GM19238 (cell line): ENCODE results near the gene SLC27A3.
"Not testable (repeated sequence)": the region's sequence is repeated elsewhere in the genome, so short reads cannot be mapped to it uniquely, and the experiment has no call there.

ENCODE experiments used
- DNase-seq: peaks from one replicate; pipeline ENCODE4 v3.0.0; 2011; ENCODE audit warnings: low spot score; ENCODE audit not compliant: insufficient read length

Gene SLC27A3

GRCh38 chr1:153763365-153764225 is 11.6 kb upstream of the SLC27A3 start:
- DNase-seq: no peak

DNA sequence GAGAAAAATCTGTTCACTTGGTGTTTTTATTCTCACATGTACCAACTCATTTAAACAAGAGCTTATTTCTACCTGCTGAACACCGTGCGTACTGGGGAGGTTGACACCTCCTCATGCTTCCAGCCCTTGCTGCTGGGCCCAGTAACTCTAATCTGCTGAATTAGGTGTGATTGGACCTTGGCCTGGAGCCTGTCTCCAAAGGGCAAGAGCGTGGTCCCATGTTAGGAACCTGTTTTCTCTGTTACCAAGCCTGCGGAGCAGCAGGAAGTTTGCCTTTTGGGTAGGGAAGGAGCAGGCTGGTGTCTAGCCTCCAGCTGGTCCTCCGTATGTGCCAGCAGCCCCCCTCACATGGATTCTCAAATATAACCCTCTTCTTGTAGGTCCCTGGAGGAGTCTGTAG is 10.9 kb upstream of the SLC27A3 start:
- DNase-seq: no peak

GRCh38 chr1:153766663-153767062 is 8.5 kb upstream of the SLC27A3 start:
- not testable (repeated sequence) for DNase-seq

- no peak for DNase-seq
Measured at GRCh38 chr1:153767519-153767918, 7.7 kb upstream of the SLC27A3 start.

GRCh38 chr1:153768316-153769181 is 6.7 kb upstream of the SLC27A3 start:
- no peak for DNase-seq

- no peak for DNase-seq
Measured at GRCh38 chr1:153769221-153769620, 6.0 kb upstream of the SLC27A3 start.

GRCh38 chr1:153770797-153771196 is 4.4 kb upstream of the SLC27A3 start:
- DNase-seq: no peak

- no peak for DNase-seq
Measured at GRCh38 chr1:153771261-153771660, 3.9 kb upstream of the SLC27A3 start.

GRCh38 chr1:153771841-153772593 is 3.2 kb upstream of the SLC27A3 start:
- no peak for DNase-seq

DNA sequence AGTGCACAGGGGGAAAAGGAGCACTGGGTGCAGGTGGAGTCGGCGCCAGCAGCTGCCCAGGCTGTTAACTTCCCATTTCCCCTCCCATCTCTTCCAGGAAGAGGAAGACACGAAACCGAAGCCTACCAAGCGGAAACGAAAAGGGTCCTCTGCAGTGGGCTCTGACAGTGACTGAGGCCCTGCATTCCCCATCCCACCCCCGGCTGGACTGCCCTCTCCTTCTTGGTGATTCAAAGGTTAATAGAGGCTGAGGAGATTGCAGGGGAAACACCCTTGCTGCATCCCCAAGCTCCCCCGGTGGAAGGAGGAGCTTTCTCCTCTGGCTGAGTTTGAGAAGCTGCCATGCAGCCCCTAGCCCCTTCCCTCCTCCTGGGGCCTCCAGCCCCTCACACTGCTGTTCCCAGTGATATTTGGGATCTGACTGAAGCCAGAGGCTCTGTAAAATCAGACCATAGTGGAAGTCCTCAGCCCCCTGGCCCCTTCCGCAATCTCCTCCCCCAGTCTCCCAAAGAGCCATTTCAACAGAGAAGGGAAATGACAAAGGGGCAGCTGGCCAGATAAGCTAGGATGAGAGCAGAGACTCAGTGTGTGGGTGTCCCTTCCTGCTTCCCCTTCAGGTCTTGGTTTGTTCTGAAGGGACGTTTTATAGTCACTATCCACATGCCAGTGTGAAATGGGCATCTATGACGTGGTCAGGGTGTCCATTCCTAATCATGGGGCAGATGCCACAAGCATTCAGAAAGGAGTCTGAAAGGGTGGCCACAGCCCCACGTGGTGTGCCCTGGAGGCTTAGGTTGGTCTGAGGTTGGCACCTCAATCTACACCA is 1.9 kb upstream of the SLC27A3 start:
- DNase-seq: no peak

GRCh38 chr1:153774026-153774595 is 1.1 kb upstream of the SLC27A3 start:
- no peak for DNase-seq

- peak; percentile 57 for DNase-seq
Measured at GRCh38 chr1:153775458-153776327, 486 bp downstream of the SLC27A3 start.

GRCh38 chr1:153776352-153776751 is 1.1 kb downstream of the SLC27A3 start:
- DNase-seq: no peak

- no peak for DNase-seq
Measured at GRCh38 chr1:153776845-153777370, 1.7 kb downstream of the SLC27A3 start.

- DNase-seq: no peak
Measured at GRCh38 chr1:153777648-153778047, 2.4 kb downstream of the SLC27A3 start.

DNA sequence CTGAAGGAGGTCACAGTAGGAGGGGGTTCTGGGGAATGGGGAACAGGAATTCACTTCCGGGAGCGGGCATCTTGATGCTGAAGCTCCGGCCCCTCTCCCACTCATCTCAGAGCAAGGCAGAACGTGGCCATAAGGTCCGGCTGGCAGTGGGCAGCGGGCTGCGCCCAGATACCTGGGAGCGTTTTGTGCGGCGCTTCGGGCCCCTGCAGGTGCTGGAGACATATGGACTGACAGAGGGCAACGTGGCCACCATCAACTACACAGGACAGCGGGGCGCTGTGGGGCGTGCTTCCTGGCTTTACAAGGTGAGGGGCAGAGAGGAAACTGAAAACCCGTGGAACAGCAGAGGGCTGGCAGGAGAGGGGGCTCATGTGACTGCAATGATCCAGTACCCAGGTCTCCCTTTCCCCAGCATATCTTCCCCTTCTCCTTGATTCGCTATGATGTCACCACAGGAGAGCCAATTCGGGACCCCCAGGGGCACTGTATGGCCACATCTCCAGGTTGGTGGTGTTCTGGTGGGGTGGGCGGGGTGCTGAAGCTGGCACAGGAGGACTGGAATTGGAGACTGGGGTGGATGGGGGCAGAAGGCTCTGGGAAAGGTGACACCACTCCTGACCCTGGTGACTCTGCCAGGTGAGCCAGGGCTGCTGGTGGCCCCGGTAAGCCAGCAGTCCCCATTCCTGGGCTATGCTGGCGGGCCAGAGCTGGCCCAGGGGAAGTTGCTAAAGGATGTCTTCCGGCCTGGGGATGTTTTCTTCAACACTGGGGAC is 3.0 kb downstream of the SLC27A3 start:
- DNase-seq: no peak

DNA sequence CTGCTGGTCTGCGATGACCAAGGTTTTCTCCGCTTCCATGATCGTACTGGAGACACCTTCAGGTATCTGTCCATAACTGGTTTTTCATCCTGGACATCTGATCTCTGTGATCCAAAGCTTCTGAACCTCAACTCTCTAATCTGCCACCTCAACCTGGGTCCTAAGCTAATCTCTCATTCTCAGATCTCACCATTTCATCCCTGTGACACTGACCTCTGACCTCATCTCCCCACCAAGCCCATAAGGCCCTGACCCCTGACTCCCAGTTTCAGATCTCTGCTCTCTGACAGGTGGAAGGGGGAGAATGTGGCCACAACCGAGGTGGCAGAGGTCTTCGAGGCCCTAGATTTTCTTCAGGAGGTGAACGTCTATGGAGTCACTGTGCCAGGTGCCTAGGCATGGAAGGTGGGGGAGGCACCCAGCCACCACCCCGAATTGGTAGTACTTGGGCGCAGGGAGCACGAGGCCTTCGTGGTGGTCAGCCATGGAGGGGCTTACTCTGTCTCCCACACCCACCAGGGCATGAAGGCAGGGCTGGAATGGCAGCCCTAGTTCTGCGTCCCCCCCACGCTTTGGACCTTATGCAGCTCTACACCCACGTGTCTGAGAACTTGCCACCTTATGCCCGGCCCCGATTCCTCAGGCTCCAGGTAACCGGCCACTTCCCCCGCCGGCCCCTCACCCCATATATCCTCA is 3.8 kb downstream of the SLC27A3 start:
- no peak for DNase-seq
